Ascending aorta (tissue), 2 donors: ENCODE results near the gene TMEM106C. TPM values are rescaled to one million over a fixed set of nuclear protein-coding genes. Genes with fewer than 3 reads are reported as not detected.

Experiments
- DNase-seq, 2 donors: peaks; one replicate each; pipeline ENCODE4 v3.0.0-alpha.2; 2019; ENCODE audit warnings: low spot score in 2 of 2
- H3K27ac ChIP-seq, 2 donors: fragments of 200-600 bp; sonication (generic); one replicate each; pipeline ENCODE4 v1.5.1; 2016 to 2017; ENCODE audit warnings: mild to moderate bottlenecking in 1 of 2
- H3K27me3 ChIP-seq: fragments of 200-600 bp; sonication (generic); one replicate; pipeline ENCODE4 v1.5.1; 2017
- H3K36me3 ChIP-seq, 2 donors: fragments of 200-600 bp; sonication (generic); one replicate each; pipeline ENCODE4 v1.5.1; 2016
- H3K4me1 ChIP-seq, 2 donors: fragments of 200-600 bp; sonication (generic); one replicate each; pipeline ENCODE4 v1.5.1; 2016 to 2017; ENCODE audit warnings: mild to moderate bottlenecking in 1 of 2
- H3K4me3 ChIP-seq, 2 donors: fragments of 200-600 bp; sonication (generic); one replicate each; pipeline ENCODE4 v1.5.1; 2016 to 2017; ENCODE audit warnings: mild to moderate bottlenecking in 1 of 2
- H3K9me3 ChIP-seq, 2 donors: fragments of 200-600 bp; sonication (generic); one replicate each; pipeline ENCODE4 v1.5.1; 2016
- intact Hi-C: fragments of 100-400 bp; cut with DNase I; formaldehyde crosslinking; loops from one replicate; pipeline ENCODE4 v1.15.1; 2023
- total RNA-seq: library from RNA; depleted of rRNA; stranded (reverse); fragments of >200 nt; gene quantifications from one replicate; pipeline ENCODE4 v1.1.0, GENCODE V29; 2016
- TF ChIP-seq, protein P1 (sequence below), 3 experiments: fragments of 200-600 bp in 2 of 3; fragments of 450-650 bp in 1 of 3; sonication (generic) in 2 of 3; IDR thresholded peaks; one replicate each; pipeline ENCODE4 v1.5.1; 2016 to 2019; ENCODE audit warnings: antibody characterized with exemption in 3 of 3, mild to moderate bottlenecking in 1 of 3, moderate library complexity in 1 of 3

TMEM106C gene
- total RNA-seq, 1 donor from 2014 or later: 120 TPM

DNA sequence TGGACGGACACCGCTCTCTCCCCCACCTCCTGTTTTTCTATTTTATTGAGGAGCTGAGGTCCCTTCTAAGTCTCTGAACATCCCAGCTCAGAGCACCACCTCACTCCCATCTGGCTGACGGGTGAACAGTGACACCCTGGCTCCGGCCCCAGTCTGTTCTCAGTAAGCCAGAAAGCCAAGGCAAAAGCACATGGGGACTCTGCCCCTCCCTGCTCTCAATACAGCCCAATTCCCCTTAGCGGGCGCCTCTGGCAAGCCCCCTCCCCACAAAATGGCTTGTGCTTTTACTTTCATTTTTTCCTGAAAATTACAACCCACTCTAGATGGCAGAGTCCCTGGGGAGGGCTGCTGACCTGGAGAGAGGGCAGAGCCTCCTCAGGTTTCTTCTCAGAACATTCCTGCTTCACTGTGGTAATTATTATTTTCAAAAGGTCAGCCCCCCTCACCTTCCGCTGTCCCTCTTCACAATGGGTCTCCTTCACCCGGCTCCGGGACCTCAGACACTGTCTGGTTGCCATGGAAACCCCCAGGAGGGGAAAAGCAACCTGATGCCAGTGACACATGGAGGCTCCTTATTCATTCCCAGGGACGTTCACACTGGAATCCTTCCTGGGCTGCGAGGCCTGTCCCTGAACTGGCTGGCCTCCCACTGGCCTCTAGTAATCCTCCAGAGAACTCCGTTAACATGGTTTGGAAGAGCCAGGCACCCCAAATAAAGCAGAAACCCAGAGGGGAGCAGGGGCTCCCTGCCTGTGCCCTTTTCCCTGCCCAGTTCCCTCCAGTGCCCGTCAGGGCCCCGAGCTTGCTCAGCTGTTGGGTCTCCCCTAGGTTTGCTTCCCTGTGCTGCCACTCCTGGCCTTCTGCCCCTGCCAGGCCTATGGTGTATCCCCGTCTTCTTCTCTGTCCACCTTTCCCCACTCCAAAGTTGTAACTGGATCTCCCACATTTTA lies 25.0 kb downstream of the TMEM106C start:
- TF ChIP-seq, protein P1, sequence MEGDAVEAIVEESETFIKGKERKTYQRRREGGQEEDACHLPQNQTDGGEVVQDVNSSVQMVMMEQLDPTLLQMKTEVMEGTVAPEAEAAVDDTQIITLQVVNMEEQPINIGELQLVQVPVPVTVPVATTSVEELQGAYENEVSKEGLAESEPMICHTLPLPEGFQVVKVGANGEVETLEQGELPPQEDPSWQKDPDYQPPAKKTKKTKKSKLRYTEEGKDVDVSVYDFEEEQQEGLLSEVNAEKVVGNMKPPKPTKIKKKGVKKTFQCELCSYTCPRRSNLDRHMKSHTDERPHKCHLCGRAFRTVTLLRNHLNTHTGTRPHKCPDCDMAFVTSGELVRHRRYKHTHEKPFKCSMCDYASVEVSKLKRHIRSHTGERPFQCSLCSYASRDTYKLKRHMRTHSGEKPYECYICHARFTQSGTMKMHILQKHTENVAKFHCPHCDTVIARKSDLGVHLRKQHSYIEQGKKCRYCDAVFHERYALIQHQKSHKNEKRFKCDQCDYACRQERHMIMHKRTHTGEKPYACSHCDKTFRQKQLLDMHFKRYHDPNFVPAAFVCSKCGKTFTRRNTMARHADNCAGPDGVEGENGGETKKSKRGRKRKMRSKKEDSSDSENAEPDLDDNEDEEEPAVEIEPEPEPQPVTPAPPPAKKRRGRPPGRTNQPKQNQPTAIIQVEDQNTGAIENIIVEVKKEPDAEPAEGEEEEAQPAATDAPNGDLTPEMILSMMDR (IDR thresholded peaks at IDR 0.05): no peak
- Histone ChIP-seq H3K9me3 (no peaks in the 10 kb centered on the region), H3K4me3 (no peak overlapping the region), H3K36me3 (no peaks in the 10 kb centered on the region), H3K4me1 (no peaks in the 10 kb centered on the region), H3K27me3 (no peaks in the 10 kb centered on the region), H3K27ac (no peak overlapping the region)
- intact Hi-C loops: no loop called here
- no peak for DNase-seq

DNA sequence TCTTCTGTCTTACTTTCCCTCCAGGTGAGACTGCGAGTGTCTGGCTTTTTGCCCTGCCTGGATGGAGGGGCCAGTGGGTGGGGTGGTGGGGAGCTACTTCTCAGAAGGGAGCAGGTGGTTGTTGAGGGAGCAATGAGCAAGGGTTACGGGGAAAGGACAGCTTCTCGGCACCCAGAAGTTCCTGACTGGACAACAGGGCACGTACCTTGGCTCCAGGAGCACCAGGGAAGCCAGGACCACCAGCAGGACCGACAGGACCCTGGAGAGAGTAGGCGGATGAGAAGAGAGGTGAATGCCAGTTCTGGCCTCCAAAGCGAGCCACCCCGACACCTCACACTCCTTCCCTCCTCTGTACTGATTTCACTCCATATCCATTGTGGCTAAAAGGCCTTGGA lies 25.6 kb downstream of the TMEM106C start:
- no peaks in the 10 kb centered on the region for H3K9me3 ChIP-seq
- no peaks in the 10 kb centered on the region for H3K4me1 ChIP-seq
- H3K36me3 ChIP-seq: no peaks in the 10 kb centered on the region
- H3K4me3 ChIP-seq: no peak overlapping the region
- TF ChIP-seq, protein P1 (IDR thresholded peaks at IDR 0.05): no peak
- intact Hi-C loops: no loop called here
- no peak for DNase-seq
- no peaks in the 10 kb centered on the region for H3K27me3 ChIP-seq
- H3K27ac ChIP-seq: no peak overlapping the region

DNA sequence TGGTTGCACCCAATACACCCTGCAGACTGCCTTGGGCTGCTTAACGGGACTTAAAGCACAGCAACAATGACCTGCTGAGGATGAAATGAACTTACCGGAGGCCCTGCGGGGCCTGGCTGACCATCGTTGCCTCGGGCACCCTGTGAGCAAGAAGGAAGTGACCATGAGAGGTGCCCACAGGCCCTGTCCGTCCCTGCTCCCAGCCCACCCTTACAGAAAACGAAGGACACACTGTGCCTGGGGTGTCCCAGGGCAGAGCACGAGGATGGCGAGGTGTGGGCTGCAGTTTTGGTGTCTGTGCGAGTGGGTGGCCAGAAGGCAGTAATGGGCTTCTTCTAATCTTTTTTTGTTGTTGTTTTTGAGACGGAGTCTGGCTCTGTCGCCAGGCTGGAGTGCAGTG lies 26.3 kb downstream of the TMEM106C start:
- no peaks in the 10 kb centered on the region for H3K36me3 ChIP-seq
- TF ChIP-seq, protein P1 (IDR thresholded peaks at IDR 0.05): no peak
- H3K9me3 ChIP-seq: no peaks in the 10 kb centered on the region
- no peak overlapping the region for H3K4me3 ChIP-seq
- no peak for DNase-seq
- intact Hi-C loops: no loop called here
- H3K27ac ChIP-seq: no peak overlapping the region
- no peaks in the 10 kb centered on the region for H3K27me3 ChIP-seq
- no peaks in the 10 kb centered on the region for H3K4me1 ChIP-seq

DNA sequence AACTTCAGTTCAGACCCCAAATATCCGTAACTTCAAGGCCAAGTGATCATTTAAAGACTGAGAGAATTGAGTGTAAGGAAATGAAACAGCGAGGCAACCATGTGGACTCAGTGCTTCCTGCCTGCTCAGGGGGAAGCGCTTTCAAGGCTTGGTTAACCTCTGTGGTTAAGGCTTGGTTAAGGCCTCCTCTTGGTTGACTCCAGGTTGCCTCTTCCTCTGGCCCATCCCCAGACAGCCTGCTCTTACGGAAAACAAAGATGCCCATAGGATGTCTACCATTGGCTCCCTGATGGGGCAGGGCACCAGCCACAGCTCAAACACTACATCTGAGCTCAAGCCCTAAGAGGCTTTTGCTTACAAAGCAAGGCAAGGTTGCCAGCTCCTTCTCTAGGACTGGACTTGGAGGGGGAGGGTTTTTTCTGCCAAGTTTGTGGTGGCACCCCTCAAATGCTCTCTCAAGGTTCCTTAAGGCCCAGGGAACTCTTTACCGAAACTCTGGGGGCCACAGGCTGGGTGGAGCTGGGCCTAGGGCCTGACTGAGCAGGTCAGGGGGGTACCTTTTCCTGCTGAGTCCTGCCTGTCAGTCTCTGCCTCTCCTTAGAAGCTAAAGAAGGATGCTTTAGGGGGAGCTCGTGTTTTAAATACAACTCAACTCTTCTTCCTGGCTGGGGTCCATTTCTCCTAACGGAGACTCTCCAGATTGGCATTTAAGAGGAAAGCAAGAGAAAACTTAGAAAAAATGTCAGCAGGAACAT lies 27.1 kb downstream of the TMEM106C start:
- intact Hi-C loops: no loop called here
- TF ChIP-seq, protein P1 (IDR thresholded peaks at IDR 0.05): no peak

DNA sequence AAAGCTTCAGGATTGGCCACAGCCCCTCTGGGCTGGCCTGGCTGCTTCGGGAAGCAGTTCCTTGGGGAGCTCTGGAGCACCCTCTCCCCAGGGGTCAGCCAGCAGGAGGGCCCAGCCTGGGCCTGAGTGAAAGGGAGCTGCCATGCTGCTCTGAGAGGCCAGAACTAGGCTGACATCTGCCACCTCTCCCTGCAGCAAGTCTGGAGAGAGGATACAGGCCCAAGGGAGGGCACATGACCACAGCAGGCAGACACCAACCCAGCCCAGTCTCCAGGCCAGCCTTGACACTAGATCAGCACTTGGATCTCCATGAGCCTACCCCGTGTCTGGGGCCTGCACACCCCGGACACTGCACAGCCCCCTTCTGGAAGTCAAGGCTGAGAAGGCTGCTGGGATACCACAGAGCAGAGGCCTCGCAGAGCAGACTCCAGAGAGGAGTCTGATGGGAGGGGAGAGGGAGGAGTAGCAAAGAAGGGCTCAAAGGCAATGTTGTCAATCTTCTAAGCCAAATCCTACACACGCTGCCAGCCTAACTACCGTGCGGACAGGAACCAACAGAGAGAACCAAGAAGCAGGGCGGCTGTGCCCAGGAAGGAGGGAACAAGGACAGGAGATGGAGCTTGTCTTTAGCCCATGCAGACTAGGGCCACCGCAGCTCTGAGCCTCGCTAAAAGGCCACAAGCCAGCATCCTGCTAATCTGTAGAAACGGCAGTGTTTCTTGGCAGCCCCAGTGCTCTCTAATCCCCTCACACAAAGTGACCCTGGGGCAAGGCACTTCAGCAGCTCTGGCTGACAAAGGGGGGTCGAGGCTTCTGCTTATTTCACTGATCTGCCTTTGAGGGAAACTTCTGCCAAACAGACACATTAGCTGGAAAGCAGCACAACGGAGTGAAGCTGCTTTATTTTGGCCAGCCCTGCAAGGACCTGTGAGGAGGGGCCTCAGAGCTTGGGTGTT lies 28.0 kb downstream of the TMEM106C start:
- Histone ChIP-seq H3K9me3 (no peaks in the 10 kb centered on the region), H3K27ac (no peak overlapping the region), H3K27me3 (no peaks in the 10 kb centered on the region), H3K4me1 (no peaks in the 10 kb centered on the region), H3K36me3 (no peaks in the 10 kb centered on the region), H3K4me3 (no peak overlapping the region)
- intact Hi-C loops: no loop called here
- TF ChIP-seq, protein P1 (IDR thresholded peaks at IDR 0.05): no peak
- no peak for DNase-seq

More for the DNA sequence above, 27.1 kb downstream of the TMEM106C start:
- H3K4me1 ChIP-seq: no peaks in the 10 kb centered on the region
- H3K36me3 ChIP-seq: no peaks in the 10 kb centered on the region
- H3K9me3 ChIP-seq: no peaks in the 10 kb centered on the region
- H3K27me3 ChIP-seq: no peaks in the 10 kb centered on the region
- H3K27ac ChIP-seq: no peak overlapping the region
- DNase-seq: no peak
- H3K4me3 ChIP-seq: no peak overlapping the region
